Activated CD8-positive, alpha-beta memory T cell treated with anti-CD3 and anti-CD28 coated beads, Interleukin-2, amount 10 ng/mL, durations not matched to agents 7 days and 5 days (primary cell): ENCODE measurements around the gene ROR1. TPM values are rescaled to one million over a fixed set of nuclear protein-coding genes. Genes with fewer than 3 reads are reported as not detected.
"Not testable (repeated sequence)": the region's sequence is repeated elsewhere in the genome, so short reads cannot be mapped to it uniquely, and the experiment has no call there.

Source experiments
- ATAC-seq: fragments of 150-1000 bp; cut with Tn5 transposase; one replicate; pipeline ENCODE4 v1.10.0; 2021; ENCODE audit warnings: moderate library complexity
- CTCF ChIA-PET: fragments of 350-600 bp; sonication (Branson Sonifier 250); formaldehyde crosslinking; loops from one replicate; lab custom pipeline; 2021; ENCODE audit warnings: antibody characterized with exemption; lab: Charles Lee
- DNase-seq: peaks from one replicate; pipeline ENCODE4 v3.0.0-alpha.2; 2020
- H3K27ac Mint-ChIP-seq: one replicate; pipeline ENCODE4 v1.8.0; 2021; ENCODE audit warnings: mild to moderate bottlenecking, mixed read lengths
- H3K27me3 Mint-ChIP-seq: one replicate; pipeline ENCODE4 v1.8.0; 2021; ENCODE audit warnings: mixed read lengths
- H3K36me3 Mint-ChIP-seq: one replicate; pipeline ENCODE4 v1.8.0; 2021; ENCODE audit warnings: mild to moderate bottlenecking, mixed read lengths
- H3K4me1 Mint-ChIP-seq: one replicate; pipeline ENCODE4 v1.8.0; 2021; ENCODE audit warnings: mixed read lengths
- H3K4me3 Mint-ChIP-seq: one replicate; pipeline ENCODE4 v1.8.0; 2021; ENCODE audit warnings: mild to moderate bottlenecking, moderate library complexity, mixed read lengths
- H3K9me3 Mint-ChIP-seq: one replicate; pipeline ENCODE4 v1.8.0; 2022; ENCODE audit warnings: low read depth, mixed read lengths
- total RNA-seq, 2 experiments: library from RNA; stranded (reverse); gene quantifications; one replicate each; pipeline ENCODE4 v1.2.3, GENCODE V29; 2021

Gene ROR1
- total RNA-seq, 2 experiments from 2014 or later = not detected

DNA sequence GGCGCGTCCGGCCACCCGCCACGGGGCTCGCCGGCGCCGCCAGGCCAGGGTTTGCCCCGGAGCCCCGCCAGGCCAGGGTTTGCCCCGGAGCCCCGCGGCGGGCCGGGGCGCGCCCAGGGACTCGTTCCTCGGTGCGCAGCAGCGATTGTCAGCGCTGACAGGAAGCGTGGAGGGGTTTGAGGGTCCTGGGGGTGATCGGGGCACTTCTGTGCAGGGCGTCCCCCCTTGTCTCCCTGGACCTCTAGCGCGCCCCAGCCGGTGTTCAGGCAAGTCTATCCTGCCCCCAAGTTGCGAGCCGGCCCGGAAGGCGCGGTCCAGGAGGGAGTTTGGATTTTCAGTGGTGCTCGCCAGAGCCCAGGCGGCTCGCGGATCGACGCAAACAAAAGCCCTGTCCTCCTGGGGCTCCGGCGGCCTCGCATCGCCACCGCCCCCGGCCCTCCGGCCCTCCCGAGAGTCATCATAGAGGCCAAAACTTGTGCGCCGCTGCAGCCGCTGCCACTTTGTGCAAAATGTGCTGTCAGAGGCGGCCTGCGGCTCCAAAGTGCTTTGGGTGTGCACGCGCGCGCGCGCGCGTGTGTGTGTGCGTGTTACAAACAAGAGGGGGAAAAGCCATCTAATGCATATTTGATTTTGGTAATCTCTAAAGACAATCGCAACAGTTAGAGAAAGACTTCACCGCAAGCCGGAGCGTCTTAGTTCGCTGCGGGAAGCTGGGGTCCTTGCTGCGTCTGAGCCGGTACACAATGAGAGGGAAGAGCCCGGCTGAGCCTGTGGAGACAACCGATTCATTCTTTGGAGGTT lies 1.0 kb downstream of the ROR1 start:
- H3K9me3 Mint-ChIP-seq = no peaks in the 10 kb centered on the region
- H3K27me3 Mint-ChIP-seq = peaks cover 77% of the 10 kb centered on the region
- CTCF ChIA-PET = no interaction called here
- H3K36me3 Mint-ChIP-seq = no peaks in the 10 kb centered on the region
- no peak overlapping the region for H3K4me3 Mint-ChIP-seq
- DNase-seq = no peak
- ATAC-seq = peak; percentile 12
- H3K4me1 Mint-ChIP-seq = peaks cover 8% of the 10 kb centered on the region
- no peak overlapping the region for H3K27ac Mint-ChIP-seq

DNA sequence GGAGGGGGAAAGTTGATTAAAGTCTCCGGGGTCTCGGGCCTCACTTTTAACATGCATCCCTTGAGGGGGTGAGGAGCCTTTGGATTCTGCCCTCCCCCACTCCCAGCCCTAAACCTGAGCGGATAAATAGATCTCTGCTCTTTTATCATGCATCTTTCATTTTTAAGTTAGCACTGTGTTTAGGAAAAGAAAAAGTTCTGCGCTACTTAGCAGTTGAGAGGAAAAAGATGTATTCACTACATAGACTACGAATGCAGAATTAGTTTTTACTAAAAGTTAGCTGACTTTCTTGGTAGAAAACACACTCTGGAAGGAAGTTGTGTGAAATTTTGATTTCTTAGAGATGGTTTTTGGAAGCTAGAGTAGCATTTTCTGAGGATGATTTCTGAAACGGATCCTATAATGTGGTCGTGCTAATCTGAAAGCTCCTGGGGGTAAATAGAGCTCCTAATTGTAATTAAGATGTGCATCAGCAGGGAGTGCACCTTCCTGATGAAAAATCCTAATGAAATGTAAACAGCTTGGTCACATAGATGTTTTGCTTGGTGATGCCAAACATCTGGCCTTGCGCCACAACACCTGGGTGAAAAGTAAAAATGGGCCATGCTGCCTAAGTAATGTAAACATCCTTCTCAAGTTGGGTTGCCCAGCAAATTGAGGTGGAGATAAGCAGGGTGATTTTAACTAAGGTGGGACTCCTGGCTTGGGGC lies 1.8 kb downstream of the ROR1 start:
- no peaks in the 10 kb centered on the region for H3K9me3 Mint-ChIP-seq
- H3K36me3 Mint-ChIP-seq = no peaks in the 10 kb centered on the region
- ATAC-seq (no peak), DNase-seq (no peak)
- CTCF ChIA-PET = no interaction called here
- no peak overlapping the region for H3K27ac Mint-ChIP-seq
- H3K27me3 Mint-ChIP-seq = peaks cover 80% of the 10 kb centered on the region
- no peak overlapping the region for H3K4me3 Mint-ChIP-seq
- peaks cover 8% of the 10 kb centered on the region for H3K4me1 Mint-ChIP-seq

DNA sequence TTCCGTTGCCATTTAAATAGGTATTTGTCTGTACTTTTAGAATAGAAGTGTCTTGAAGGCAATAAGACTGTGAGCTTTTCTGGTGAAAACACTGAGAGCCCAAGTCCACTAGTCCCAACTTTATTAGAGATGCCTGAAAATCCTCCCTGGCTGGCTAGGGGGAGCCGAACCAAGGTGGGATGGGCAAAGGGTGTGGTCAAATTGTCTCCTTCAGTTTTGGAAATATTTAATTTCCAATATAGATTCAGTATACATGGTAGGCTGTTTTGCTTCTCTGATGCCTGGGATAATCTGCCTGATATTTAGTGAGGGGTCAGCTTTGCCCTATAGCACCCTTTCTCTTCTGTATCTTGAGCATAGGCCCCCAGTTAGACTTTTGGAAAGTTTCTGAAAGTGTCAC lies 3.5 kb downstream of the ROR1 start:
- no peak overlapping the region for H3K4me3 Mint-ChIP-seq
- H3K9me3 Mint-ChIP-seq = no peaks in the 10 kb centered on the region
- no peak overlapping the region for H3K27ac Mint-ChIP-seq
- no peak for ATAC-seq
- CTCF ChIA-PET = interaction anchor here (1.2 kb wide), 1 partner anchor 85 kb away, joined by 4 read pairs; no protein-coding TSS in a partner anchor
- H3K27me3 Mint-ChIP-seq = peaks cover 75% of the 10 kb centered on the region
- H3K36me3 Mint-ChIP-seq = no peaks in the 10 kb centered on the region
- peaks cover 8% of the 10 kb centered on the region for H3K4me1 Mint-ChIP-seq
- no peak for DNase-seq

DNA sequence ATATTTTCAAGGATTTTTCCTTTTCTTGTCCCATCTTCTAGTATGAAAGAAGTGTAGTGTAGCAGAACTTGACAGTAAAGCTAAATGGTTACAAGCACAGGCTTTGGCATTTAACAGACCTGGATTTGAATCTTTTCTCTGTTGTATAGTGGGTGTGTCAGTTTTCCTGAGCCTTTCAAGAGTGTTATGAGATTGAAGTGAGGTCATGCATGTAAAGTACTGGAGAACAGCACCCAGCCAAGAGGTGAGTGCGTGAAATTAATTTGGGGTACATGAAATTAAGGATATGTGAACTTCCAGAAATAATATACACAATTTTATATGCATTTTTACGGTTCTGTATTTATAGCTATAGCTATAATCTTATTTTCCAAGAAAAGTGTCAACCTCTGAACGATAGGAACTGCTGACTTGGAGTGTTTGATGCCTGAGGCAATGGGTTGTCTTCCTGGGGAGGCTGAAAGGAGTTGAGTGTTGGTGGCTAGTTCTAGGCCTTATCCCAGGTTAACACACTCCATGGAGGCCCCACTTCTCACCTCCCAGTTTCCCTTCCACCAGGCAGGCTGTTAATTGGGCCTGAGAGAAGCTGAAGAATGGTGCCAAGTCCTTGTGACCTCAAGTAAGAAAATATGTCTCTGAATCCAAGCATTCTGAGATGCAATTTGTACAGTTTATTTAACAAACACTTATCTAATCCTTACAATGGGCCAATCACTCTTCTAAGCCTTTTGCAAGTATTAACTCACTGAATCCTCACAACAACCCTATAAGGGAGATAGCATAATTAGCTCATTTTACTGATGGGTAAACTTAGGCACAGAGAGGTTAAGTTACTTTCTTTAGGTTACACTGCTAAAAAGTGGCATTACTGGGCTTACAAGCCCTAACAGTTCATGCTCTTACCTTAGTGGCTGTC lies 4.4 kb downstream of the ROR1 start:
- Mint-ChIP-seq H3K4me1 (peaks cover 4% of the 10 kb centered on the region), H3K9me3 (no peaks in the 10 kb centered on the region), H3K27me3 (peaks cover 69% of the 10 kb centered on the region), H3K36me3 (no peaks in the 10 kb centered on the region), H3K4me3 (no peak overlapping the region), H3K27ac (no peak overlapping the region)
- CTCF ChIA-PET = no interaction called here
- no peak for DNase-seq
- ATAC-seq = no peak

DNA sequence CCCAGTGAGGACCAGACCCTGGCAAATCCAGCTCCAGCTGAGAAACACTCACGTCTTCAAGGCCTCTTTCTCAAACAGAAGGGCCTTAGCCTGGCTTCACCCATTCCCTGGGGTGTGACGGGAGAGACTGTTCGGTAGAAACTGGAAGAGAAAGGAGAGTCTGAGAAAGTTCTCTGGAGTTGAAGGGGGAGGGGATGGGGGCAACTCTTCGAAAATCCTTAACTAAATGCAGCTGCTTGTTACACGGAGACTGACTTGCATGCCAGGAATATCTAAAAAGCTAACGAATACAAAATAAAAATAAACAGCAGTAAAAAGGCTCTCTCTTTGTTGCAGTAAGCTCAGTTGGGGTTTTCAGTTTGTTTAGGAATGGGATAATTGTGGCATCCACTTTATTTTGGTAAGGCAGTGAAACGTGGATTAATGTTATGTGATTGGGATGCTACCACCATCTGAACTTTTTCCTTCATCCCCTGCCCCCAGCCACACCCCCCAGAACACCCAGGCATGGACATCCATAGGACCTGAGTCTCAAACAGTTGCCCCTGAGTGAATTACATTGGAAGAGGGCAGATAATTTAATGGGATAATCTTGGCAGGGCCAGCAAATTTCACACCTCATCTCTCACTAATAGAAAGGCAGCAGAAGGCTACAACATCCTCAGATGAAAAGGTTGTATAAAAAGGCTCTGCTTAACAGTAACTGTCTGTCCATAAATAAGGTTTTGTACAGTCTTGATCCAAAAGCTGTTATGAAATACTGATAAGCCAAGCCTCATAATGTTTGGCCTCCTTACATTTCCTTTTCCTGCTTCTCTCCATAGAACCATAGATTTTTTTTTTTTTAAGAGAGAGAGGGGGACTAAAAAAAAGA lies 5.8 kb downstream of the ROR1 start:
- CTCF ChIA-PET = no interaction called here
- H3K27ac Mint-ChIP-seq = no peak overlapping the region
- no peaks in the 10 kb centered on the region for H3K36me3 Mint-ChIP-seq
- H3K27me3 Mint-ChIP-seq = peaks cover 67% of the 10 kb centered on the region
- H3K4me3 Mint-ChIP-seq = no peak overlapping the region
- ATAC-seq (no peak), DNase-seq (no peak)
- no peaks in the 10 kb centered on the region for H3K9me3 Mint-ChIP-seq
- no peaks in the 10 kb centered on the region for H3K4me1 Mint-ChIP-seq

DNA sequence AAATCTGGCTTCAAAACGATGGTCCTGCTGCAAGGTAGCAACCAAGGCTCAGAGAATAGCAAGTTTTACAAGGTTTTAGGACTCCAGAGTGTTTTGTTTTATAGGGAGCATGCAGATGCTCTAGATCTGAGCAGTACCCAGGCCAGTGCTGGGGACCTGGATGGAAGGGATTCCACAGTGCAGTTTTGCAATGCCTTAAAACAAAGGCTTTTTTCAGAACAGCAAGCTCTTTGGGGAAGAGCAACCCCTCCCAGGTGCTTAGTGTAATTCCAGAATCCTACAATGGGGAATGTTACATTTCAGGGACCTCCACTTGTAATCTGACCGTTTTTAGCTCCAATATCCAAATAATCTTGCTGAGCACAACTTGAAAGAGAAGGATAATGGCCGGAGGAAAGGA lies 6.7 kb downstream of the ROR1 start:
- CTCF ChIA-PET = interaction anchor here (0.8 kb wide), 1 partner anchor 357 kb away, joined by 3 read pairs; no protein-coding TSS in a partner anchor
- Mint-ChIP-seq H3K4me3 (no peak overlapping the region), H3K9me3 (no peaks in the 10 kb centered on the region), H3K27ac (no peak overlapping the region), H3K4me1 (no peaks in the 10 kb centered on the region), H3K27me3 (peaks cover 57% of the 10 kb centered on the region), H3K36me3 (no peaks in the 10 kb centered on the region)
- no peak for DNase-seq
- no peak for ATAC-seq

DNA sequence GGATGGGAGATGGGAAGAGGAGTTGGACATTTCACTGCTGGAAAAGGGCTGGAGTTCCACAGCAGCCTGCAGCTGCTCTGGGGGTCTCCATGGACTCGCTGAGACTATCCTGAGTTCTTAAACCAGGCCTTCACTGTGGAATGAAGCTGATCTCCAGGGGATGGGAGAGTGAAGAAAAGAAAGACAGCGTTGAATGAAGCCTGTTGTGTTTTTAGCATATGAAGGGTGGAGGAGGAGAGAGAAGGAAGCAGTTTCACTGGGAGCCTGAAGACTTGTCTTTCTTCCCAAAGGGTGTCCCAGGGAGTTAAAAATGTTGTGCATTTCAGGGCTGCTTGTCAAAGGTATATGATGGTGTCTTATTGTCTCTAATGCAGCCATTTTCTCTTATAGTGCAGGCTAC lies 9.2 kb downstream of the ROR1 start:
- Mint-ChIP-seq H3K36me3 (no peaks in the 10 kb centered on the region), H3K9me3 (no peaks in the 10 kb centered on the region), H3K4me1 (no peaks in the 10 kb centered on the region), H3K27ac (no peak overlapping the region), H3K27me3 (peaks cover 33% of the 10 kb centered on the region), H3K4me3 (no peak overlapping the region)
- CTCF ChIA-PET = no interaction called here
- DNase-seq (no peak), ATAC-seq (no peak)

DNA sequence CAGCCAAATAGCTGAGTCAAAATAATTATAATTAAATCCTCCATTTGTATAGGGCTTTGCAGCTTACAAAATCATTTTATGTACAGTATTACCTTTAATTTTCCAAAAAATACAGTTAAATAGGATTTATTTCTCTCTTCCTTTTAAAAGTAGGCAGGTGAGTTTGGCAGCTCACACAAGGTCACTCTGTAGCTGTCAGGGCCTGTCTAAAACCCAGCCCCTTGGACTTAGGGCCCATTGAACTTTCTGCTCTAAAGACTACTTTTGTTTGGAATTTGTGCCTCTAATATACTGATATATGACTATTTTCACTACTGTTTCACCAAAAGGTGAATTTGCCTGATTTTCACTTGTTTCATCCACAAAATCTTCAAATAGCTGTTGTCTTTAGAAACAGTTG lies 10.3 kb downstream of the ROR1 start:
- no peaks in the 10 kb centered on the region for H3K9me3 Mint-ChIP-seq
- DNase-seq (no peak), ATAC-seq (no peak)
- H3K4me3 Mint-ChIP-seq = no peak overlapping the region
- CTCF ChIA-PET = no interaction called here
- H3K27me3 Mint-ChIP-seq = peaks cover 27% of the 10 kb centered on the region
- H3K27ac Mint-ChIP-seq = no peak overlapping the region
- H3K4me1 Mint-ChIP-seq = no peaks in the 10 kb centered on the region
- no peaks in the 10 kb centered on the region for H3K36me3 Mint-ChIP-seq

DNA sequence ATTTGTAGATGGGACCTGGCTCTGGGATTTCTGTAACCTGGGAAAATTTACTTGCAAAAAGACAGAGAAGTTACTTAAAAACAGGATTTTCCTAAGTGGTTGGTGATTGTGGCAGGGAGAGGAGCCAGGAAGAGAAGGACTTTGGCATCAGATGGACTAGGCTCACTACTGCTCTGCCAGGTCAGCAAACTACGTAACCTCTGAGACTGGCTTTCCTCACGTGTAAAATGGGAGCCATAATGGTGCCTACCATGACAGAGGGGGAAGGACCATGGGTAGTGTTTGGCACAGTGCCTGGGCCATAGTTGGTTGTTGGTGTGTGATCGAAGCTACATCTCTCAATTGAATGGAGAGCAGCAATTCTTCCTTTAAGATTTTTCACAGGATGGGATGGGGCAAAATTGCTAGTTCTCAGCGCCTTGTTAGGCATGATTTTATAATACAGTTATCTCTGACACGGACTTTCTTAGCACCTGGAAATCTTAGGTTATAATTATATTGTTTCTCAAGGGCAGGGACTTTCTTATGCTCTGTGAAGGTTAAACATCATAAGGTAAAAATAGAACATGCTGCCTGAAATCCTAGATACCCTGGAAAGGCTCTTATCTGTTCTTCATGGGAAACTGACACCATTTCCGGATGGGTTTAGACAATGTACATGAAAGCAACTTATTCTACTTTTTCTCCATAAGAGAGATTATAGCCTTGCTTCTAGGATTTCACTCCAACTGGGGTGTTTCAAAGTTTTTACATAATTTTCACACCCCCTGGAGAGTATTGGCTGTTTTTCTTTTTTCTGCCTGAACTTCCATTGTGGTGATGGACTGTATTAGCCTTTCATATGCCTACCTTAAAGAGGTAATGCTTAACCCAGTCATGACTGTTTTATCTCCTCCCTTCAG lies 10.9 kb downstream of the ROR1 start:
- Mint-ChIP-seq H3K4me1 (no peaks in the 10 kb centered on the region), H3K27ac (no peak overlapping the region), H3K36me3 (no peaks in the 10 kb centered on the region), H3K4me3 (no peak overlapping the region), H3K27me3 (peaks cover 24% of the 10 kb centered on the region), H3K9me3 (no peaks in the 10 kb centered on the region)
- ATAC-seq (no peak), DNase-seq (no peak)
- CTCF ChIA-PET = no interaction called here

DNA sequence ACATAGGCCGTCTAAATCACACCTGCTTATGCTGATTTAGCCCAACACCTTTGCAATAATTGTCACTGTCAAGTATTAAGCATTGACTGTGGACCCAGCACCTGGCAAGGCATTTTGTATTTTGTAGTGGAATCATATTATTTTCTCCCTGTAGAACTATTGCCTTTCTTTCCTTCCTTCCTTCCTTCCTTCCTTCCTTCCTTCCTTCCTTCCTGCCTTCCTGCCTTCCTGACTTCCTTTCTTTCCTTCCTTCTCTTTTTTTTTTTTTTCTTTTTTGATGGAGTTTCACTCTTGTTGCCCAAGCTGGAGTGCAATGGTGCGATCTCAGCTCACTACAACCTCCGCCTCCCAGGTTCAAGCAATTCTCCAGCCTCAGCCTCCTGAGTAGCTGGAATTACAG lies 13.5 kb downstream of the ROR1 start:
- H3K36me3 Mint-ChIP-seq, H3K4me1 Mint-ChIP-seq, DNase-seq, H3K9me3 Mint-ChIP-seq, H3K4me3 Mint-ChIP-seq, H3K27ac Mint-ChIP-seq, CTCF ChIA-PET, ATAC-seq: not testable (repeated sequence)
- H3K27me3 Mint-ChIP-seq = peaks cover 10% of the 10 kb centered on the region

DNA sequence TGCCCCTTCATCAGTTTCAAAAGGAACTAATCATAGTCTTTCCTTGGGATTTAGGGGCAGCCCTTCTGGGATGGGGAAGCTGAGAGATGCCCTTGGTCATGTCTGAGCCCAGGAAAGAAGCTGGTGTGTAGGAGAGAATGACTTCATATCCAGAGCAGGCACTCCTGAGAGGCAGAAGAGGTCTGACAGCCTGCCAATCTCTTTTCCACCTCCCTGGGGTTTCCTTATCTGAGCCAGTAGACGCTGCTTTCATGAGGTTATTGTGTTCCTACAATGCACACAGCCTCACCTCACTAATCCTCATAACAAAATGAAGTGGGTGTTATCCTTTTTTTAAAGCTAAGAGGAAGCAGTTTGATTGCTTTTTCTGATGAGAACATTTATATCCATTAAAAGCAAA lies 14.1 kb downstream of the ROR1 start:
- no peaks in the 10 kb centered on the region for H3K4me1 Mint-ChIP-seq
- H3K27me3 Mint-ChIP-seq = peaks cover 8% of the 10 kb centered on the region
- H3K27ac Mint-ChIP-seq = no peak overlapping the region
- CTCF ChIA-PET = no interaction called here
- no peak overlapping the region for H3K4me3 Mint-ChIP-seq
- H3K9me3 Mint-ChIP-seq = no peaks in the 10 kb centered on the region
- no peaks in the 10 kb centered on the region for H3K36me3 Mint-ChIP-seq
- DNase-seq = no peak
- no peak for ATAC-seq
